NT2/D1 (cell line): Measurements from ENCODE around the gene SIX4.

Experiments
- DNase-seq: peaks from one replicate; pipeline ENCODE4 v3.0.0-alpha.2; 2011; ENCODE audit warnings: low read depth, low spot score
- H3K27me3 ChIP-seq: 2 replicates; pipeline ENCODE4 v1.6.0; 2011; ENCODE audit warnings: mild to moderate bottlenecking; ENCODE audit not compliant: insufficient read length, insufficient read depth
- H3K36me3 ChIP-seq: 2 replicates; pipeline ENCODE4 v1.6.1; 2011; ENCODE audit warnings: mild to moderate bottlenecking, low read length, mixed read lengths; ENCODE audit not compliant: insufficient read depth, insufficient read length
- H3K4me1 ChIP-seq: 2 replicates; pipeline ENCODE4 v1.5.1; 2011; ENCODE audit not compliant: insufficient read depth, insufficient read length
- H3K4me3 ChIP-seq: 2 replicates; pipeline ENCODE4 v1.5.1; 2011; ENCODE audit warnings: low read depth; ENCODE audit not compliant: insufficient read length
- H3K9ac ChIP-seq: 2 replicates; pipeline ENCODE4 v1.6.0; 2011; ENCODE audit warnings: low read depth; ENCODE audit not compliant: insufficient read length
- H3K9me3 ChIP-seq: 2 replicates; pipeline ENCODE4 v1.5.1; 2011; ENCODE audit warnings: mild to moderate bottlenecking, low read length; ENCODE audit not compliant: insufficient read depth
- SUZ12 ChIP-seq: IDR thresholded peaks from 2 replicates; pipeline ENCODE4 v1.6.1; 2011; ENCODE audit not compliant: insufficient read length, insufficient read depth; ENCODE audit errors: extremely low read depth
- YY1 ChIP-seq: IDR thresholded peaks from 2 replicates; pipeline ENCODE4 v1.6.1; 2011; ENCODE audit not compliant: insufficient read length, insufficient read depth
- ZNF274 ChIP-seq: IDR thresholded peaks from 2 replicates; pipeline ENCODE4 v1.6.1; 2011; ENCODE audit warnings: mild to moderate bottlenecking, low read depth, low read length

Gene SIX4

GRCh38 chr14:60679566-60680258 lies 44.4 kb downstream of the SIX4 start:
- no peaks in the 10 kb centered on the region for H3K9me3 ChIP-seq
- no peaks in the 10 kb centered on the region for H3K27me3 ChIP-seq
- H3K36me3 ChIP-seq = no peaks in the 10 kb centered on the region
- H3K4me3 ChIP-seq = no peak overlapping the region
- no peak overlapping the region for H3K9ac ChIP-seq
- TF ChIP-seq YY1 (no peak), ZNF274 (no peak), SUZ12 (no peak)
- H3K4me1 ChIP-seq = no peaks in the 10 kb centered on the region
- peak; percentile 59 for DNase-seq

DNA sequence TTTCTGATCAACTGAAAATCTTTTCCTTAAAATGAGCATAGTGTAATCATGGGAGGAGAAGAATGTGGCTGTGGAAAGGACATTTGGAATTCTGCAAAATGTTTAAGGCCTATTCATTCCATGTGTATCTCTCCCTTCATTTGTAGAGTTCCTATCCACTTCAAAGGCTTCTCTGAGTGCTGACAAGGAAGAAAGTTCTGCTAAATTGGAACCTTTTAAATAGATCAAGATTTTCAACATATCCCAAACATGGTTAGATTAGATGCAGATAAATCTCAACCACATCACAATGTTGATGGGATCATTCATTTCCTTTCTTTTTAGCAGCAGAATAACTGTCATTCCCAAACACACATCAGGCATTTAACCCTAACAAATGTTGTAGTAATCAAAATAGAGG lies 46.5 kb downstream of the SIX4 start:
- TF ChIP-seq SUZ12 = no peak
- no peak for TF ChIP-seq ZNF274
- TF ChIP-seq YY1 = no peak
- H3K9me3 ChIP-seq = no peaks in the 10 kb centered on the region
- H3K9ac ChIP-seq = no peak overlapping the region
- DNase-seq = no peak
- H3K36me3 ChIP-seq = no peaks in the 10 kb centered on the region
- no peaks in the 10 kb centered on the region for H3K27me3 ChIP-seq
- no peaks in the 10 kb centered on the region for H3K4me1 ChIP-seq
- no peak overlapping the region for H3K4me3 ChIP-seq

DNA sequence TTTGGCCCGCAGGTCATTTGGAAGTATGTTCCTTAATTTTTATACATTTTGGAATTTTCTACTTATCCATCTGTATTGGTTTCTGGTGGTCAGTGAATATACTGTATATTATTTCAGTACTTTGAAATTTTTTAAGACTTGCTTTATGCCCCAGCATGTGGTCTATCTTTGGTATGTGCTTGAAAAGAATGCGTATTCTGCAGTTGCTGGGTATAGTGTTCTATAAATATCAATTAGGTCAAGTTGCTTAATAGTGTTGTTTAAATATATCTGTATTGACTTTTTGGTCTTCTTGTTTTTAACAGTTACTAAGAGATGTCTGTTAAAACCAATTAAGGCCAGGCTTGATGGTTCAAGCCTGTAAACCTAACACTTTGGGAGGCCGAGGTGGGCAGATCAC lies 53.2 kb downstream of the SIX4 start:
- Histone ChIP-seq H3K9ac (no peak overlapping the region), H3K9me3 (no peaks in the 10 kb centered on the region), H3K27me3 (no peaks in the 10 kb centered on the region), H3K4me3 (no peak overlapping the region), H3K36me3 (no peaks in the 10 kb centered on the region), H3K4me1 (no peaks in the 10 kb centered on the region)
- no peak for DNase-seq
- TF ChIP-seq YY1 = no peak
- no peak for TF ChIP-seq ZNF274
- TF ChIP-seq SUZ12 = no peak

DNA sequence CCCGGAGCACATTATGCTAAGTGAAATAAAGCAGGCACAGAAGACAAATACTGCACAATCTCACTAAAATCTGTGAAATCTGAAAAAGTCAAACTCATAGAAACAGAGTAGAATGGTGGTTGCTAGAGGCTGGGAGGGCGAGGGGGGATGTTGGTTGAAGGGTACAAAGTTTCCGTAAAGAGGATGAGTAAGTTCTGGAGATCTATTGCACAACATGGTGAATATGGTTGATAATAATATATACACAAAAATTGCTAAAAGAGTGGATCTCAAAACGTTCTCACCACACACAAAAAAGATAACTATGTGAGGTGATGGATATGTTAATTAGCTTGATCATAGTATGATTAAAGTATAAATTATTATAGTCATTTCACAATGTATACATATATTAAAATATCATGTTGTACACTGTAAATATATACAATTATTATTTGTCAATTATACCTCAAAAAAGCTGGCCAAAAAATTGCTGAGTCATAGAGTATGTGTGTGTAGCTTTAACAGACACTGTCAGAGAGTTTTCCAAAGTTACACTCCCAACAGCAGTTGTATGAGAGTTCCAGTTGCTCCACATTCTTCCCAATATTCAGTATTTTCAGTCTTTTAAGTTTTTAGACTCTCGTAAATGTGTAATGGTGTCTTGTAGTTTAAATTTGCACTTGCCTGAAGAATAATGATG lies 55.6 kb downstream of the SIX4 start:
- no peaks in the 10 kb centered on the region for H3K36me3 ChIP-seq
- H3K9ac ChIP-seq = no peak overlapping the region
- no peak overlapping the region for H3K4me3 ChIP-seq
- no peaks in the 10 kb centered on the region for H3K9me3 ChIP-seq
- H3K4me1 ChIP-seq = no peaks in the 10 kb centered on the region
- DNase-seq = no peak
- no peaks in the 10 kb centered on the region for H3K27me3 ChIP-seq
- TF ChIP-seq ZNF274 (no peak), YY1 (no peak), SUZ12 (no peak)

DNA sequence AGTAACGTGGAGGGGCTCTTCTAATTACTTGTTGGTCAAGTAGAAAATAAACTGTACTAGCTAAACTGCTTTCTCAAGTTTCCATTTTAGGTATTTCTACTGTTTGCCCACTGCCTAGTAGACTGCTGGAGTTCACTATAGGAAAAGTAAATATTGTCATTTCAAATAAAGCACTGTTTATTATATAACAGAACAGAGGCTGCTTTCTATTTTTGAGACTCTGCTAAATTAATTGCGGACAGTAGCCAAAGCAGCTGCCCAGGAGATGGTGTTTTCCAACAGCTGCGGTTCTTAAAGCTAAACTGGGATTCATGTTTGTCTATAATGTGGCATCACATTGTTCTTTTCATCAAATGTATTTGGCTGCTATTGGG lies 59.0 kb downstream of the SIX4 start:
- H3K9me3 ChIP-seq = no peaks in the 10 kb centered on the region
- TF ChIP-seq ZNF274 (no peak), YY1 (no peak)
- DNase-seq = no peak
- no peaks in the 10 kb centered on the region for H3K36me3 ChIP-seq
- H3K27me3 ChIP-seq = peaks cover 6% of the 10 kb centered on the region
- no peak overlapping the region for H3K9ac ChIP-seq
- H3K4me1 ChIP-seq = no peaks in the 10 kb centered on the region
- no peak overlapping the region for H3K4me3 ChIP-seq

DNA sequence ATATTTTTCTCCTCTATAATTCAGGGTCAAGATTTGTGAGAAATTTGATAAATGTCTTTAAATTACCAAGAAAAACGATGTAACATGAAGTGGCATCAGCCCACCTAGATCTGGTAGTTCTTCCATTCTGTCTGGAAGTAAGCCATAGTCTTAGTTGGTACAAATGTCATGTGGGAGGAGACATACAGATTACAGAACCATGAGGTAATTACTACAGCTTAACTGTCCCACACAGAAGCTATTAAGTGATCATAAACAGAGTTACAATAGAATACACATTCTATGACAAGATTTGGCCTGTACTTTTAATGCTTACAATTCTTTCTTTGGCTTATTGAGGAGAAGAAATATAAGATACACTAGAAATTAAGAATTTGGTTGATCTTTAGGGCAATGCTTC lies 61.2 kb downstream of the SIX4 start:
- no peak overlapping the region for H3K4me3 ChIP-seq
- no peaks in the 10 kb centered on the region for H3K9me3 ChIP-seq
- no peaks in the 10 kb centered on the region for H3K4me1 ChIP-seq
- DNase-seq = no peak
- H3K9ac ChIP-seq = no peak overlapping the region
- TF ChIP-seq ZNF274 (no peak), SUZ12 (no peak), YY1 (no peak)
- peaks cover 28% of the 10 kb centered on the region for H3K27me3 ChIP-seq
- no peaks in the 10 kb centered on the region for H3K36me3 ChIP-seq

GRCh38 chr14:60661721-60662120 lies 62.4 kb downstream of the SIX4 start:
- Histone ChIP-seq H3K4me1 (no peaks in the 10 kb centered on the region), H3K9me3 (no peaks in the 10 kb centered on the region), H3K9ac (no peak overlapping the region), H3K27me3 (peaks cover 40% of the 10 kb centered on the region), H3K4me3 (no peak overlapping the region), H3K36me3 (no peaks in the 10 kb centered on the region)
- no peak for DNase-seq
- TF ChIP-seq YY1 (no peak), SUZ12 (no peak), ZNF274 (no peak)
